DMS153 (cell line): ENCODE measurements around the gene SLCO4A1.

Experiments used
- DNase-seq: peaks from one replicate; lab custom pipeline; 2025; lab: John Stamatoyannopoulos, UW

The SLCO4A1 gene

GRCh38 chr20:62701161-62702012 is 59.1 kb downstream of the SLCO4A1 start:
- no peak for DNase-seq

DNA sequence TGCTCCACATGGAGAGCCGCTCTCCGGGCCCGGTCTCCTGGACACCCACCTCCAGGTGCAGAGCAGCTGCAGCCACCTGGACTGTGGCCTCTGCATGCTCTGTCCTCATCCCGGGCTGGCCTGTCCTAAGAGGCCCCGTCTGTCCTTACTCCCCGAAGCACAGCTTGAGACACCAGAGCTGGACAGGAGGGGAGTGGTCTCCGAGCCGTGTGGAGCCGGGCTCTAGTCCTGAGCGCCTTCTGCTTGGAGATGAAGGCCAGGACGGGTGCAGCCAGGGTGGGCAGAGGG is 59.7 kb downstream of the SLCO4A1 start:
- DNase-seq: no peak

DNA sequence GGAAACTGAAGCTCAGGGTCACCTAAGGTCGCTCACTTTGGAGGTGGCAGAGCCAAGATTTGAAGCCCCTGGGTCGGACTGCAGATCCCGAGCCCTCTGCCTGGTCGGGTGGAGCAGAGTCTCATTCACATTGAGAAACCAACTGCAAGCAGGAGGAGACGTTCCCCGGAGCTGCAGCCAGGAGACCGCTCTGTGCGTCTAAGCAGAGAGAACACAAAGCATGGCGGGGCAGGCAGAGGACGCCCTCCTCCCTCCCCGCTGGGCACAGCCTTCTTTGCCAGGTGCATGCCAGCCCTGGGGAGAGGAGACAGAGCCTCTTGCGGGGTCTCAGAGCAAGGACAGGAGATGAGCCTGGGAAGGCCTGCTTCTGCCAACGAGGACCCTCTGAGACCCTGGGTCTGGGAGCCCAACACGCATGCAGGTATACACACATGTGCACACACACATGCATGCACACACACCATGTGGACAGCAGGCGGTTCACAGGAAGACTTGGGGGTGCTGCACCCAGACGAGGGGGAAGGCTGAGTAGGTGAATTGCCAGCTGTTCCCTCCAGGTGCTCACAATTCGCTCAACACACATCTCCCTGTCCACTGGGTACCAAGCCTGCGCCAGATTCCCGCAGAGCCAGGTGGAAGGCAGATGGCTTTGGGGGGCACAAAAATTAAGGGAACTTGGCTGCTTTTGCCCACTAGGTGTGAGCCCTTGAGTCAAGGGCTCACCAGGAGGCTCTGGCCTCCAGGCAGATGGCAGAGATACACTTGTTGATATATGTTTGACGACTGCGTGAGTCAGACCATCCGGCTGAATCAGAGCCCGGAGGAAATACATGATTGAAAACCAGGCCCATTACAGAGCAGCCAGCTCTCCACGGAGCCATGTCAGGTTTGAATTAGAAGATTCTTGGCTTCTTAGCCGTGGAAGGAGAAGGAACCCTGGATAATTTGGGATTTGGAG is 60.9 kb downstream of the SLCO4A1 start:
- peak; percentile 37 for DNase-seq

DNA sequence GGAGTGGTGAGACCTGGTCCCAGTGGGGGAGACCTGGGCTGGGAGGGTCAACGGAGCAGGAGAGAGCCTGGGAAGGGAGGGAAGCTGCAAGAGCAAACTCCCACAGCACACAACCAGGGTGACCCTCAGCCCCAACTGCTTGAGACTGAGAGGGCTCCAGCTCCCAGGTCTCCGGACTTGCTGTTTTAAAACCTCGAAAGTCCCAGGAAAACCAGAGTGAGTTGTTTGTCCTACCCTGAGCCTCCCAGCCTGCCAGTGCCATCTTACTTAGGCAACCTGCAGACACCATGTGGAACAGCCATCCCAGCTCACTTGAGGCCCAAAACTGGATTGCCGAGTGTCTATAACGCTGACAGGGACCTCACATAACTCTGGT is 61.5 kb downstream of the SLCO4A1 start:
- no peak for DNase-seq

DNA sequence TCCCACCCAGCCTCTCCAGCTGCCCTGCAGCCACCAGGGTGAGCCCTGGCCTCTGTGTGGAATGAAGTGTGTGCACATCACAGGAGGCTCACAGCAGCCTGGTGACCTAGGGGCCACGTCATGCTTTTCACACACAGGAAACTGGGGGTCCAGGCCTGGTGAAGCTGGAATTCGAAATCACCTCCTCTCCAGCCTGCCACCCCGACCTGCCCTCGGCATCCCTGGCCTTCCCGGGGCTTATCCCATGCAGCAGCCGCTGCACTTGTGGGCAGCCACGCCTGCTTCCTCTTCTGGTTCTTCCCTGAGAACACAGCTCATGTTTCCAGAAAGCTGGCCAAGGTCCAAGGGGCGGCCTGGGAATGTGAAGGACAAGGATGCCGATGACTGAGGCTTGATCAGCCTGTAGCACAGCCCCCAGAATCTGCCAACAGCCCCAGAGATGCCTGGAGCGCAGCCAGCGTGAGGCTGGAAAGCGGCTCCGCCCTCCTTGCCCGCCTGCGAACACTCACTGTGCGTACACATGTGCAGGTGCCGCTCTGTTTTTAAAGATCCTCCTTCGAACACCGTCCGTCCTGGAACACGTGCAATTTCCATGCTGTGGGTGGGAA is 62.1 kb downstream of the SLCO4A1 start:
- peak; percentile 94 for DNase-seq

- DNase-seq: no peak
Observed at GRCh38 chr20:62705627-62706026, 63.3 kb downstream of the SLCO4A1 start.

DNA sequence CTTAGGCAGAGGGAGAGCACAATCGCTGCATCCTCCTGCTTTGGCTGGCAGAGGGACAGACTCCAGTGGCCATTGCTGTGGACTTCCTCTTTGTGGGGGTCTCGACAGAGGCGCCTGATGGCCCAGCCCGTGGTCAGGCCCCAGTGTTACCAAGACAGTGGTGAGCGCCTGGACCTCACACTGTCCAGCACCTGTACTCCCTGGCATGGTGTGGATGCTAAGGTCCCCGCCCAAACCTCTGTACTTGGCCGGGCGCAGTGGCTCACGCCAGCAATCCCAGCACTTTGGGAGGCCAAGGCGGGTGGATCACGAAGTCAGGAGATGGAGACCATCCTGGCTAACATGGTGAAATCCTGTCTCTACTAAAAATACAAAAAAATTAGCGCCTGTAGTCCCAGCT is 64.0 kb downstream of the SLCO4A1 start:
- no peak for DNase-seq

- no peak for DNase-seq
Observed at GRCh38 chr20:62706857-62707256, 64.6 kb downstream of the SLCO4A1 start.

DNA sequence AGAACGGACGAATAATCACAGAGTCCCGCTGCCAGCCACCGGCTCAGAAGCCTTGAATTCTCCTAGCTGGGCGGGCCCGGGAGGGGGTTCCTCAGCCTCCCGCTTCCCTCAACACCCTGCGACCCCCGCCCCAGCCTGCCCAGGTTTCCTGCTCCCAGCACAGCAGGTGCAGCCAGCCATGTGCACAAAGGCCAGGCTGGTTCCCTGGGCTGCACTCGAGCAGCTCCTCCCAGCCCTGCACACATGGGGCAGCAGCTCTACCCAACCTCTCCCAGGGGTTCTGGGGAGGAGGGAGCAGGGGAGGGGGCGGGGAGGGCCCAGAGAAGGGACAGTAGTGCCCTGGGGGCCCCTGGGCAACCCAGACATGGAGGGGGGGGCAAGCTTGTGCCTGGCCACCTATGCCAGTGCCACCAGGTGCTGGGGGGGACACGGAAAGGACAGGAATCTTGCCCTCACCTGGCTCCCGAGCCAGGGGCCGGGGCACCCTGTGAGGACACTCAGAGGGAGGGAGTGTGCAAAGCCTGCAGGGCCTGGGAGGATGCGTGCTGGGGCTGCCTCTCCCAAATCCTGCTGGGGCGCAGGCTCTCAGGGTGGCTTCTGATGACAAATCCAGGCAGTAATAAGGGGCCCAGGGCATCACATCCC is 65.1 kb downstream of the SLCO4A1 start:
- DNase-seq: no peak

DNA sequence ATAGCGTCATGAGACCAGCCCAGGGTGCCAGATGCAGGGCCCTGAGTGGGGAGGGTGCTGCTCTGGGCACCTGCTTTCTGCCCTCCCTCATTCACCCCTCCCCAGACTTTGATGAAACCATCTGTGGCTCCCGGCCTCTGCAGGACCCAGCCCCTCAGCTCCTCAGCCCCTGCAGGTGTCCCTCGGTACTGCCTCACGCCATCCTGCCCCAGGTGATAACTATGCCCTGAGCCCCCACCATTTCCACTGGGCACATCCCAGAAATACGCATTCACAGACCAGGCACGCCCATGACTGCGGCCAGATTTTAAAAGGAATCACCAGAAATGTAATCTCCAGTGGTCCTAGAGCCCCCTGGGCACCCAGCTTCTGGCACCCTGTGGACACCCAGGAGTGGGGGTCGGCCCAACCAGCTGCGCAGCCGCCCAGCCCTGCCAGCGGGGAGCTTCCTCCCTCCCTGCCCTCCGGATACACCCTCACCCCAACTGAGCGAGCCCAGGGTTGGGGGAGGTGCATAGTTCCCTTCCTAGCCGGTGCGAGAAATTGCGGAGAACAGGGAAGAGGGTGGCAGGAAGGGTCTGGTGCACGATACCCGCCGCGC is 65.7 kb downstream of the SLCO4A1 start:
- DNase-seq: no peak

DNA sequence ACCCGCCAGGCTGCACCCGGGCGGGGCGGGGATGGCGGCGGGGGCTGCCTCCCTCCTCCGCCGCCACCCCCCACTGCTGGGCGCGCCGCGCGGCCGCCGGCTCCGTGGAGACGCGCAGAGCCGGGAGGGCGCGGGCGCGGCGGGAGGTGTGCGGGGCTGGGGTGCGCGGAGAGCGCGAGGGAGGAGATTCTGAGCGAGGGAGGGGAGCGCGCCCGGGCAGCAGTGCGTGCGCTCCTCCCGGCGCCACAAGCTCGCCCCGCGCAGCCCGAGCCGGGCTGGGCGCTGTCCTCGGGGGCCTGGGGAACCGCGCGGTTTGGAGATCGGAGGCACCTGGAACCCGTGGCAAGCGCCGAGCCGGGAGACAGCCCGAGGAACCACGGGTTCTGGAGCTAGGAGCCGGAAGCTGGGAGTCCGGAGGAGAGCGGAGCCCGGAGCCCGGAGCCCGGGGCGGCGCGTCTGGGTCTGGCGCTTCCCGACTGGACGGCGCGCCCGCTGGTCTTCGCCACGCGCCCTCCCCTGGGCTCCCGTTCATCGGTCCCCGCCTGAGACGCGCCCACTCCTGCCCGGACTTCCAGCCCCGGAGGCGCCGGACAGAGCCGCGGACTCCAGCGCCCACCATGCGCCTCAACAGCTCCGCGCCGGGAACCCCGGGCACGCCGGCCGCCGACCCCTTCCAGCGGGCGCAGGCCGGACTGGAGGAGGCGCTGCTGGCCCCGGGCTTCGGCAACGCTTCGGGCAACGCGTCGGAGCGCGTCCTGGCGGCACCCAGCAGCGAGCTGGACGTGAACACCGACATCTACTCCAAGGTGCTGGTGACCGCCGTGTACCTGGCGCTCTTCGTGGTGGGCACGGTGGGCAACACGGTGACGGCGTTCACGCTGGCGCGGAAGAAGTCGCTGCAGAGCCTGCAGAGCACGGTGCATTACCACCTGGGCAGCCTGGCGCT is 66.6 kb downstream of the SLCO4A1 start, which contains the start of gene NTSR1:
TSS of gene NTSR1 (plus strand) at position 246 of the 946 bp plus-strand sequence. CDS start at position 618, 372 bp downstream.
- no peak for DNase-seq

GRCh38 chr20:62709537-62709905 is 67.2 kb downstream of the SLCO4A1 start:
- no peak for DNase-seq

DNA sequence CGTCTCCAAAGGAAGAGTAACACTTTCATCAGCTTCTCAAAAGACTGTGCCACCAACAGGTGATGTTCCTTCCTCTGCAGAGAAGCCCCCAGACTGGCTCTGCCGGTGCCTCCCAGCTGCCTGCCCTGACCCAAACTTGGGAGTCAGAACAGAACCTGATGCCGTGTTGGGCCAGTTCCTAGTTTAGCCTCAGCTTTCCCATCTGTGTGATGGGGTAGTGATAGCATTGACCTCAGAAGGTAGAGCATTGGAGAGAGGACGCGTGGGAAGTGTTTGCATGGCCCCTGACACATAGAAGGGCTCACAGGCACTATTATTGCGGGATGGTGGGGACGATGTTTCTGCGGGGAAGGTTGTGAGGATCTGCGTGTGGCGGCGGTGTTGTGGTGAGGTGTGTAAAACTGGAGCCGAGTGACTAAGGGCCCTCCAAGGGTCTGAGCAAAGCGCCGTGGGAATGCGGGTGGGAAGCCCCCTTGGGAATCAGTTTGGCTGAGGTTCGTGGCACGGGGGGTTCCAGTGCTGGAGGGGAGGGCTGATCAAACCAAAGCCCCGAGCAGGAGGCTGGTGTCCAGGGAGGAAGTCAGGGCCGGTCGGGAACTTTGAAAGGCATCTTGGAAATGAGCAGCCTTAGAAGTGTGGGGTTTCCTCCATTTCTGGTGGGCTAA is 68.0 kb downstream of the SLCO4A1 start:
- DNase-seq: no peak

- DNase-seq: no peak
Observed at GRCh38 chr20:62710886-62711702, 68.8 kb downstream of the SLCO4A1 start.

DNA sequence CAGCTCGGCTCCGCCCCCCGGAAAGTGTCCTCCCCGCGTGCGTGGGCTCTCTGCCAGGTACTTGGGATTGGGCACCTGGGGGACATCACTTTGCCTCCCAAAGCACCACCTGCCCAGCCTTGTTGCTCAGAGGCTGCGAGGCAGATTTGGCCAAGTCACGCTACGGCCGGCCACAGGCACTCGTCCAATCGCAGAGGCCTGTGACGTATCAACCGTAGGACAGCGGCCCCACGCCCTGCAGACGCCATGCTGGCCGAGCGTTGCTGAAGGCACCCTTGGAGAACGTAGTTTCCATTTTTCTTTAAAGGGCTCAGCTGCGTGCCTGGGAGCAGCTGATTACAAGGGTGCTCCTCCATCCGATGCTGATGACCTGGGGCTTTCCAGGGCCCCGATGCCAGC is 69.4 kb downstream of the SLCO4A1 start:
- DNase-seq: peak; percentile 84

- DNase-seq: no peak
Observed at GRCh38 chr20:62712606-62713005, 70.3 kb downstream of the SLCO4A1 start.

DNA sequence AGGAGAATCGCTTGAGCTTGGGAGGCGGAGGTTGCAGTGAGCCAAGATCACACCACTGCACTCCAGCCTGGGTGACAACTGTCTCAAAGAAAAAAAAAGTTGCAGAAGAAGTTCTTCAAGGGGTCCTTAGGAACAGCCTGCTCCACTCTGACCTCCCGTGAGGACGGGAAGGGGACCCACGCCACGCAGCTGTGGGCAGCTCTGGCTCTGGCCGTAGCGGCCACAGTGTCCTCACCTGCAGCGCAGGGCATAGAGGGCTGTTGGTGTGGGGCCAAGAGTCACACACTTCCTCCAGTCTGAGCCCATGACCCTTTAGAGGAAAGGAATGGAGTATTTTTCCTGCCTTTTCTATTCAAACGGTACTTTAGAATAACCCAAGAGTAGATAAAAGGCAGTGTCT is 71.7 kb downstream of the SLCO4A1 start:
- DNase-seq: no peak

DNA sequence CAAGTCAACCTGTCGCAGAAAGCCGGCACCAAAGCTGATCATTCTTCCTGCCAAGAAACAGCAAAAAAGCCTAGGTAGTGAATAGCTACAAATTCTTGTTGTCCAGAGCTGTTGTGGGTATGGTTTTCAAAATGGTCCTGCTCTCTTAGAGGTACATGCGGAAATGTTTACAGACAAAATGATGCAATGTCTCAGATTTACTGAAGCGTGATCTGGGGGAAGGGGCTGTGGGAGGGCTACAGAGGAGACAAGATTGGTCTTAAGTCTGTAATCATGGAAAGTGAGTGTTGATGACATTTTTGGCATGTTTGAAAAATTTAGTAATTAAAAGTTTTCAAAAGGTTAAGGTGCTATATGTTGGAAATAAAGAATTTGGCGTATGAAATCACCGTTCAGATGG is 72.5 kb downstream of the SLCO4A1 start:
- DNase-seq: no peak

- no peak for DNase-seq
Observed at GRCh38 chr20:62715201-62715600, 72.9 kb downstream of the SLCO4A1 start.
